ENCODE results near the gene SNU13.
"Not testable (repeated sequence)": the region's sequence is repeated elsewhere in the genome, so short reads cannot be mapped to it uniquely, and the experiment has no call there.

SNU13 gene

DNA sequence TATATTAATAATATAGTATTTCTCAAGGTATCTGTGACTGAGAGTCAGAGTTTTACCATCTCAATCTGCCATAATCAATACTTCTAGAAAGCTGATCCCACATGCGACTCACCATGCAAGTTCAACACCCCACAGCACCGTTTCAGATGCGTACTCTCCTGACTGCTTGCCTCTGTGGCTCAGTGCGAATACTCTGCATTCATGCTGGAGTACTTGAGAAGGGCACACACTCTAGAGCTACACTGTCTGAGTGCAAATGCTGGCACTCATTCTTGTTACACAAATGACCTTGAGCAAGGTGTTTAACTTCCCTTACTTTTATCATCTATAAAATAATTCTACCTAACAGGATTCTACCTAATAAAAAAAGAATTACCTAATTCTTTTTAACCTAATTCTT, 12.5 kb downstream of the SNU13 start:
- no peak for DNase-seq

DNA sequence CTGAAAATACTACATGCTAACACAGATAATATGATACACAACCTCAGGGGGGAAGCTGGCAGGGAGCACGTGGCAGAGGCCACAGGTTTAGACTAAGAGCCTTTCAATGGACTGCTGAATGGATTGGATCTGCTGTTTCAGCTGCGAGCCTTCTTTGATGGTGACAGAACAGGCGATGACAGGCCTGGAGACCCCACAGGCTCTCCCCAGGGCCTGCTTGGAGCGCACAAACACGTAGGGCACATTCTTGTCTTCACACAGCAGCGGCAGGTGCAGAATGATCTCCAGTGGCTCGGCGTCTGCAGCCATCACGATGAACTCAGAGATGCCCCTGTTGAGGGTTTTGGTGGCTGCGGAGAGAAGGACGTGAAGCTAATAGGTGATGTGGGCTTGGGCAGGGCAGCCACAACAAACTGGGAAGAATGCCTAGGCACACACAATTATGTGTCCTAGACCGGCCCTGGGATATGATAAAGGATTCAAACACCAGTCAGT, 13.8 kb downstream of the SNU13 start:
- no peak for DNase-seq

DNA sequence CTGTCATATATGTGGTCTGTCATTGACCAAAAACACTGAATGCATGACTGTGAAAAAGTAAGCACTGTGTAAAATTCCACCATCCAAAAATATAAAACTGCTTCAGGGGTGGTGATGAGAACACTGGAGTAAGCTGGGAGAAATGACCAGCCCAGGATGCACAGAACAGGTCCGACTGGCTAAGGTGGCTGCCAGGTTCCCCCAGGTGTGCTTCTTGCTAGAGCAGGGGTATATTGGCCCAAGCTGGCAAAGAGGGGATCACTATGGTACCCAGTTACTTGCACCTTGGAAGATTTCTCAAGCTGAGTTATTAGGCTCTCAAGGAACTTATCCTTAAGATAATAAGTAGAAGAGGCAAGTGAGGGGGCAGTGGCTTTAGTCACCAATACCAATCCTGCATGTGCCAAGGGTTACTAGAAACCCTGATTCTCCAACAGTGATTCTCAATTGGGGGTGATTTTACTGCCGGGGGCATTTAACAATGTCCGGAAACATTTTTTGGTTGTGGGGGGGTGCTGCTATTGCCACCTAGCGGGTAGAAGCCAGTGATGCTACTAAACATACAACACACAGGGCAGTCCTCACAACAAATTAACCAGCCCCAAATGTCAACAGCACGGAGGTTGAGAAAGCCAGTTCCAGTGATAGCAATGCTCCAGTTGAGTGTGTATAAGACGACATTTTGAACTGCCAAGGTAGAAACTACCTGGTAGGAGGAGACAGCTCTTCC, 15.7 kb downstream of the SNU13 start:
- no peak for DNase-seq

DNA sequence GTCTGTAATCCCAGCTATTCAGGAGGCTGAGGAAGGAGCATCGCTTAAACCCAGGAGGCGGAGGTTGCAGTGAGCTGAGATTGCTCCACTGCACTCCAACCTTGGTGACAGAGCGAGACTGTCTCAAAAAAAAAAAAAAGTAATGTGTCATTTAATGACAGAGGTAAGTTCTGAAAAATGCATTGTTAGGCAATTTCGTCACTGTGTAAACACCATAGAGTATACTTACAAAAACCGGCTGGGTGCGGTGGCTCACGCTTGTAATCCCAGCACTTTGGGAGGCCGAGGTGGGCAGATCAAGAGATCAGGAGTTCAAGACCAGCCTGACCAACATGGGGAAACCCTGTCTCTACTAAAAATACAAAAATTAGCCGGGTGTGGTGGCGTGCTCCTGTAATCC, 16.6 kb downstream of the SNU13 start:
- DNase-seq = peak; percentile 13

DNA sequence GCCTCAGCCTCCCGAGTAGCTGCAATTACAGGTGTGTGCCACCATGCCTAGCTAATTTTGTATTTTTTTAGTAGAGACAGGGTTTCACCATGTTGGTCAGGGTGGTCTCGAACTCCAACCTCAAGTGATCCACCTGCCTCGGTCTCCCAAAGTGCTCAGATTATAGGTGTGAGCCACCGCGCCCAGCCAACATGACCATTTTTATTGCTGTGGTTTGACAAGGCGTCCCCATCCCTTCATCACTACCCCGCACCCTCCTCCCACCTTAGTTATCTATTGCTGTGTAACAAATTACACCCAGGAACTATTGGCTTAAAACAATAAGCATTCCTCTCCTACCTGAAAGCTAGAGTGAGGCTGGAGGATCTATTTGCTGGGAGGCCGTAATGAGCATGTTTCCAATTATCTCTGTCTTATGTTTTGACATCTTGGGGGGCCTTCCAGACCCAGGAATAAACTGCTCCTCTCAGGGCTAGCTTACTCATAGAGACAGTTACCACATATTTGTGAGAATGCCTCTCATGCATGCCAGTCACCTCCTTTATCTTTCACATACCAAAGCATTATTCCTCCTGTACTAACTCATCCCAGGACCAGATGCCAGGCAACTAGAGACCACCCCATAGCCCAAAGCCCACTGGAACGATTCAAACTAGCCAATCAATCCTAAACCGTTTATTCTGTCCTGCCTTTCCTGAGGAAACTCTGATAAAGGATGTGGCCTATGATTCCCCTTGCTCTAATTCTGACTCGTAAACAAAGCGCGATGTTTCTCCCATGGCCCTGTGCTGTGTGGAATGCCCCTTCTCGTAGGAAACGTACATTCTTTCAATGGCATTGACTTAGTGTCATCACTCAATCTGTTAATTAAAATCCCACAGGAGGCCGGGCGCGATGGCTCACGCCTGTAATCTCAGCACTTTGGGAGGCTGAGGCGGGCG, 19.4 kb downstream of the SNU13 start:
- DNase-seq = peak; percentile 18

DNA sequence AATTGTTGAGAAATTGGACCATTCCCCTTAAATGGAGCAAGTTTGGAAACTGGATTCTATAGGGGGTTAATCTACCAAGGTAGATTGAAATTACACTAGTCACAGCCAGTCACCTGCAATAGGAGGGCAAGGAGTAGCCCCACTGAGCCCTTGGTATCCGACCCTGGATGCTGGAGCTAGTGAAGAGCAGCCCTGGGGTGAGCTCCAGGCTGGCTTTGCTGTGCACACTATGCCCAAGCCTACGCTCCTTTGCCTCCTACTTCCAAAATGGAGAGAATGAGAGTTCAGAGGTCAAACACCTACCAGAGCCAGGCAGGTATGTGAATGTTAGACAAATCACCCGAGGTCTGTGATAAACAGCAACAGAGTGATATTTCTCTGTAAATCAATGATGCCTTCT, 23.7 kb downstream of the SNU13 start:
- DNase-seq = no peak

DNA sequence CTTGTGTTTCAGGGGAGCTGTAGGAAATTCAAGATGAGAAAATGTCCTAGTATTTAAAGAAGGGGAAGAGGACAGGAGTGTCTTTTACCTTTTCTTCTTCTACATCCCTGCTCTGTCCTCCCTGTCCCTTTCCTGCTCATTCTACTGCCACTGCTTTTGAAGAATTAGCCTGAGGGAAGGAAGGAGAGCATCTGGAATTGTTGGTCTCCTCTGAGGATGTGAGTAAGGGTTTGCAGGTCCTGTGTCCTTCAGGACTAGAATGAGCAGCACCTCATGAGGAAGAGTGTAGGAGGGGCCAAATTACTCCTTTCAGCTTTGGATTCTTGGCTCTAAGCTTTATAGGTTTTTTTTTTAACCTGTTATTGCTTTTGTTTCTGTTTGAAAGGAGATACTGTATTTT, 24.2 kb downstream of the SNU13 start:
- DNase-seq = no peak

DNA sequence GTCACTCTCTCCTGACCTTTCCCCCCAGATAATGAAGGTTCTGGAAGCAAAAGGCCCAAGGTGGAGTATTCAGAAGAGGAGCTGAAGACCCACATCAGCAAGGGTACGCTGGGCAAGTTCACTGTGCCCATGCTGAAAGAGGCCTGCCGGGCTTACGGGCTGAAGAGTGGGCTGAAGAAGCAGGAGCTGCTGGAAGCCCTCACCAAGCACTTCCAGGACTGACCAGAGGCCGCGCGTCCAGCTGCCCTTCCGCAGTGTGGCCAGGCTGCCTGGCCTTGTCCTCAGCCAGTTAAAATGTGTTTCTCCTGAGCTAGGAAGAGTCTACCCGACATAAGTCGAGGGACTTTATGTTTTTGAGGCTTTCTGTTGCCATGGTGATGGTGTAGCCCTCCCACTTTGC, 25.1 kb downstream of the SNU13 start:
- DNase-seq = not testable (repeated sequence)

DNA sequence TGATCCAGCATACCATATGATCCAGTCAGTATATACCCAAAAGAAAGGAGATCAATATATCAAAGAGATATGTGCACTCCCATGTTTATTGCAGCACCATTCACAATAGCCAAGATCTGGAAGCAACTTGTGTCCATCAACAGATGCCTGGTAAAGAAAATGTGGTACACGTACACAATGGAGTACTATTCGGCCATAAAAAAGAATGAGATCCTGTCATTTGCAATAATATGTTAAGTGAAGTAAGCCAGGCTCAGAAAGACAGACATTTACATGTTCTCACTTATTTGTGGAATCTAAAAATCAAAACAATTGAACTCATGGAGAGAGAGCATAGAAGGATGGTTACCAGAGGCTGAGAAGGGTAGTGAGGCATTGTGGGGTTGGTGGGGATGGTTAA, 27.0 kb downstream of the SNU13 start:
- no peak for DNase-seq

DNA sequence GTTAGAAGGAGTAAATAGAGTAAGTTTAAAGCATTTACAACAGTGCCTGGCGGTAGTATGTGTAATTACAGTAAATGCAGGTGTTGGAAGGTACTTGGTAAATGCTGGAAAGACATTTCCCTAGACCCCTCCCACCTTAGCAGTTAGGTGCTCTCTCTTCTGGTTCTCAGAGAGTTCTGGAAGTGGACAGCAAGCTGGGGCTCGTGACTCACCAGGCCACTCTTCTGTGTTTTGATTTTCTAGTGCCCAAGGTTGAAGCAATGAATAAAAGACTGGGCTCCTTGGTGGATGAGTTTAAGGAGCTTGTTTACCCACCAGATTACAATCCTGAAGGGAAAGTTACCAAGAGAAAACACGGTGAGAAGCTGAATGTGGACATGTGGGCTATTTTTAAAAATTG, 27.6 kb downstream of the SNU13 start:
- DNase-seq = no peak

DNA sequence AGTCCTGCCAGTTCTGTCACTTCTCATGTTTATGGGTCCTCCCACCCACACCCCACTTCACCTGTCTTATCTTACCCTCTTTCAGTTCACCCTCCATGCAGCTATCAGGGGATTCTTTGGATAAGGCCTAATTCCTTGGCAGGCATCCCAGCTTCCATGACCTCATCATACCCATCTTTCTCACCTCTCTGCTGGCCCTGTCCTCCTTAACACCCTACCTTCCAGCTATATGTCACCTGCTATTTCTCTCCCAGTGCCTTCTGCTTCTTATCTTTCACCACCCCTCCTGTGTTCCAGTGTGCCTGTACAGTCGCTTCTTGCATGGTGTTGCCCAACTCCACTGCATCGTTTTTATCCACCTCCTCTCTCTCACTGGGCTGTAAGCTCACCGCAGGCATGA, 28.3 kb downstream of the SNU13 start:
- no peak for DNase-seq

DNA sequence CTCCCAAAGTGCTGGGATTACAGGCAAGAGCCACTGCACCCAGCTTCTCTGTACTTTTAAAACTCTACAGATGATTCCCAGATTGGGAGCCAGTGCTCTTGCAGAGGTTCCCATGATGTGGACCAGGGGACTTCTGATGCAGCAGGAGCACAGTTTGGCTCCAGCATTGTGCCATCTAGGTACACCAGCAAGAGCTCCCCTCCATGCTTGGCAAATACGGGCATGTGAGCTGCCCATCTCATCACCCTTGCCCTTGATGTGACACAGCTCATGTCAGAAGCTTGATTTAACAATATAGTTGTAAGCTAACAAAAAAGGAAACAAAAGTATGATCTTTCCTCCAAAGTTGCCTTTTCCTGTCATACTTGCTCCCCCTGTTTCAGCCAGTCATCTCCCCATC, 28.7 kb downstream of the SNU13 start:
- no peak for DNase-seq

DNA sequence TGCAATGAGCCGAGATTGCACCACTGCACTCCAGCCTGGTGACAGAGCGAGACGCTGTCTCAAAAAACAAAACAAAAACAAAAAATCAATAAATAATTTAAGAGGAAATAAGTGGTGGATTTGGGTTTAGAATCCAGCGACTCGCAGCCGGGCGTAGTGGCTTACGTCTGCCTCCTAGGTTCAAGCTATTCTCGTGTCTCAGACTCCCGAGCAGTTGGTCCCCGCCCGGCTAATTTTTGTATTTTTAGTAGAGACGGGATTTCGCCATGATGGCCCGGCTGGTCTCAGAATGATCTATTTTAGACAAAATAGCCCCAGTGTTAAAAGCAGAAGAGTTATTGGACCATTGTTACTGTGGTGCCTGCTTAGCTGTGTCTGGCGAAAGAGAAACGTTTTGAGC, 29.8 kb downstream of the SNU13 start:
- DNase-seq = no peak

DNA sequence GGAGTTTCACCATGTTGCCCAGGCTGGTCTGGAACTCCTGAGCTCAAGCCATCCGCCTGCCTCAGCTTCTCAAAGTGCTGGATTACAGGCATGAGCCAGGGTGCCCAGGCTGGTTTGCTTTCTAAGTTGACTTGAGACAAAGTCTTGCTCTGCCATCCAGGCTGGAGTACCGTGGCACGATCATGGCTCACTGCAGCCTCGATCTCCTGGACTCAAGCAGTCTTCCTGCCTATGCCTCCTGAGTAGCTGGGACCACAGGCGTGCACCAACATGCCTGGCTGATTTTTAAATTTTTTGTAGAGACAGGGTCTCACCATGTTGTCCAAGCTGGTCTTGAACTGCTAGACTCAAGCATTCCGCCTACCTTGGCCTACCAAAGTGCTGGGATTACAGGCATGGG, 31.0 kb downstream of the SNU13 start:
- no peak for DNase-seq

DNA sequence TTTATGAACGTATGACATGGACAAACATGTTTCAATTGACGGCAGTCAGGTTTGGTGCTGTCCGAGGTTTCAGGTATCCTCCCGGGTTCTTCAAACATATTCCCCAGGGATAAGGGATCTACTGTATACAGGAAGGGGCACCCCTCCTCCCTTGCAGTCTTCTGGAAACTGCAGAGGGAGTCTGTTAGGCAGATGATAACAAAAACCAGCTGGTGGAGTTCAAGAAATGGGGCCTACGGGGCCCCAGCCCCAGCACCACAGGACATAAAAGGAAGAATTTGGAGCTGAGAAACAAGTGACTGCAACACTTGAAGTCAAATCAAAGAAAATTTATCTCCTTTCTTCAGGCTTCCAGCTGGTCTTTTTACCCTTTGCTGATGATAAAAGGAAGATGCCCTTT, 32.1 kb downstream of the SNU13 start:
- DNase-seq = no peak

DNA sequence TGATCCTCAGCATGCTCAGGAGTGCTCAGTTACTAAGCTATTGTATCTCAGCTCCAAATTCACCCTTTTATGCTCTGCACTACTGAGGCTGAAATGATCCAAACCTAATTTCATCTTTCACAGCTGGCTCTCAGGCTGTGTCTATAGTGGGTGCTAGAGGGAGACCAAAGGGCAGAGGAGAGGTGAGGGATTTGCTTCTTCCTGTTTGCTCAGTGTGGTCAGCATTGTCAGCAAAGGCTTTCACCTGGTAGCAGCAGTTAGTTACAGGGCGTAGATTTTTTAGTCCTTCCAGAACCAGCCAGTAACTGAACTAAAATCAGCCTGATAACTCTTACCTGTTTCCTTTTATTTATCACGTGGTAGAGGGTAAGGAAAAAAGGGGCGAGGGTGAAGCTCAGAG, 34.3 kb downstream of the SNU13 start:
- DNase-seq = no peak

DNA sequence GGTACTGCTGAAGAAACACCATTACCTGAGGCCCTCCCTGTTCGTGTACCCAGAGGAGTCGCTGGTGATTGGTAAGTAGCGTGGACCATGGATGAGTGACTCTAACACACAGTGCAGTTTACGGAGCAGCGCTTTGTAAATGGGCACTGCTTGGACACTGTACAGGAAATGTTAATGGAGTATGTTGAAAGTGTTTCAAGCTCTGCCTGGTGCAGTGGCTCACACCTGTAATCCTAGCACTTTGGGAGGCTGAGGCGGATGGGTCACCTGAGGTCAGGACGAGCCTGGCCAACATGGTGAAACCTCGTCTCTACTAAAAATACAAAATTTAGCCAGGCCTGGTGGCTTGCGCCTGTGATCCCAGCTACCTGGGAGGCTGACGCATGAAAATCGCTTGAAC, 37.8 kb downstream of the SNU13 start:
- no peak for DNase-seq

DNA sequence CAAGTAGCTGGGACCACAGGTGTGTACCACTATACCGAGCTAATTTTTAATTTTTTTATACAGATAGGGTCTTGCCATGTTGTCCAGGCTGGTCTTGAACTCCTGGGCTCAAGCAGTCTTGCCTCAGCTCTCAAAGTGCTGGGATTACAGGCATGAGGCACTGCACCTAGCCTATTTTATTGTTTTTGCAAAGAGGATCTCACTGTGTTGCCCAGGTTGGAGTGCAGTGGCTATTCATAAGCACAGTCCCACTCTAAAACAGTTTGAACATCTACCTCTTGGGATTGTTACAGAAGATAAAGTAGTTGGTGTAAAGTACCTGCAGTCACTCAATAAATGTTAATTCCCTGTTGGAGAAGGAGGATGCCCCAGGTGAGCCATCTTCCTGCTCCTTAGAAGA, 38.4 kb downstream of the SNU13 start:
- no peak for DNase-seq

DNA sequence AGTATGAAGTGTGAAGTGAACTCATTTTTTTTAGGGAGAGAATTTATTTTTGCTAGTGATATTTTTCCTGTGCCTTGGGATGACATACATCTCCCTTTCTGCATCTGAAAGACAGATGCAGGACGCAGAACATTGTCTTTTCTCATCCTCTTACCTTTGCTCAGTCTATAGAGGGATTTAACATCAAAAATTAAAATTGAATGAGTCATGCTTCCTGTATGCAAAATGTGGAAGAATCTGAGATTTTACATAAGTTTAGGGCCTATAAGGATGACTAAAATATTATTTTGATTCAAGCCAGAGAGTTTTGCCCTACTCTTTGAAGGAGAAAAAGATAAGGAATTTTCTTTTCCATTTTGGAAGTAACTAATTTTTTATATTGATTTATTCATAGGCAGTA, 40.2 kb downstream of the SNU13 start:
- DNase-seq = no peak

DNA sequence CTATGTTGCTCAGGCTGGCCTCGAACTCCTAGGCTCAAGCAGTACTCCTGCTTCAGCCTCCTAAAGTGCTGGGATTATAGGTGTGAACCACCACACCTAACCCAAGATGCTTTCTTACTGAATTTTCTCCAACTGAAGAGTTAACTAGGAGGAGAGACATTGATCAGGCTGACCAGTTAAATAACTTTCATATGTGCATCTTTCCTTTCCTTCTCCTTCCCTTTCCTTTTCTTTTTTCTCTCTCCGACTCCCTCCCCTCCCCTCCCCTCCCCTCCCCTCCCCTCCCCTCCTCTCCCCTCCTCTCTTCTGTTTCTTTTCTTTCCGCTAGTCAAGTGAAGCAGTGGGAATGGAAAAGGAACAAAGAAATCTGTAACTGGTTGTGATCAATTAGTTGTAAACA, 40.9 kb downstream of the SNU13 start:
- no peak for DNase-seq

DNA sequence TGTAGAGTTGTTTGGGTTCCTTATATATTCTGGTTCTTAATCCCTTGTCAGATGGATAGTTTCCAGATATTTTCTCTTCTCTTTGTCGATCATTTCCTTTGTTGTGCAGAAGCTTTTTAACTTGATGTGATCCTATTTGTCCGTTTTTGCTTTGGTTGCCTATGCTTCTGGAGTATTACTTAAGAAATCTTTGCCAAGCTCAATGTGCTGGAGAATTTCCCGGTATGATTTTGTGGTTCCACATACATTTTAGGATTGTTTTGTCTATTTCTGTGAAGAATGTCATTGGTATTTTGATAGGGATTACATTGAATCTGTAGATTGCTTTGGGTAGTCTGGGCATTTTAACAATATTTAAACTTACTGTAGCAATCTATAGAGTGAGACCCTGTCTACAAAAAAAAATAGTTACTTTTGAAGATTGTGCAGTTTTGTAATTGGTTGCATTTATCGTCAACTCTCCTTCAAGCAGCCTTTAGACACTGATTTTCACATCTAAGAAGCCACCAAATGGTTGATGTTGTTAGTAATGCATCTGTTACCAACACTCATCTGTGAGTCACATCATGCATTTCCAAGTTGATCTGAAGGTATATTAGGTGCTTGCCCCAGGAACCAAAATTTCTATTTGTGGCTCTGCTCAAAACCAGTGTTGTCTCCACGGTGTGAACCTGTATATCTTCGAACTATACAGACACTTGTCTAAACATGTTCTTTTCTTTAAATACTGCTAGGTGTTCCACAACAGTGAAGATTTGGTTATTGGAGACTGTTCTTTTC, 46.1 kb downstream of the SNU13 start:
- no peak for DNase-seq

DNA sequence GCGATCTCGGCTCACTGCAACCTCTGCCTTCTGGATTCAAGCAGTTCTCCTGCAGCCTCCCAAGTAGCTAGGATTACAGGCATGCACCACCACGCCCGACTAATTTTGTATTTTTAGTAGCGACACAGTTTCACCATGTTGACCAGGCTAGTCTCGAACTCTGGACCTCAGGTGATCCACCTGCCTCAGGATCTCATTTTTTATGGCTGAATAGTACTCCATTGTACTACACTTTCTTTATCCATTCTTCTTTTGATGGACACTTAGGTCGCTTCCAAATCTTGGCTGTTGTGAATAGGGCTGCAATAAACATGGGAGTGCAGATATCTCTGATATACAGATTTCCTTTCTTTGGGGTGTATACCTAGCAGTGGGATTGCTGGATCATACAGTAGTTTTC, 46.8 kb downstream of the SNU13 start:
- no peak for DNase-seq

DNA sequence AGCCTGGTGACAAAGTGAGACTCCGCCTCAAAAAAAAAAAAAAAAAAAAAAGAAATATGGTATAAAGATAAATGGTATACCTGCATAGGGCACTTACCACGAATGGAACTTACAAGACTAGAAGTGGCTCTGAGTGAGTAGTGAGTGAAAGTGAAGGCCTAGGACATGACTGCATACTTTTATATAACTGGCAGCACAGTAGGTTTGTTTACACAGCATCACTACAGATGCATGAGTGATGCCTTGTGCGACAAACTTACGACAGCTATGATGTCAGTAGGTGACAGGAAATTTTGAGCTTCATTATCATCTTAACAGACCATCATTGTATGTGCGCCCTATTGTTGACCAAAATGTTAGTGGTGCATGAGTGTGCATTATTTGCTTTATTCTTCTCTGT, 49.9 kb downstream of the SNU13 start:
- DNase-seq = no peak

Data from T1000 (cell line).